ENCODE data around the gene TUSC7.

GRCh38 chr3:116661196-116661595 is 48.4 kb upstream of the TUSC7 start:
- TF ChIP-seq POLR2AphosphoS5 (IDR thresholded peaks at IDR 0.05) (no peak), POLR2A (IDR thresholded peaks at IDR 0.05) (no peak)
